Measurements from ENCODE around the gene SKAP1.
"Not testable (repeated sequence)": the region's sequence is repeated elsewhere in the genome, so short reads cannot be mapped to it uniquely, and the experiment has no call there.

SKAP1 gene

DNA sequence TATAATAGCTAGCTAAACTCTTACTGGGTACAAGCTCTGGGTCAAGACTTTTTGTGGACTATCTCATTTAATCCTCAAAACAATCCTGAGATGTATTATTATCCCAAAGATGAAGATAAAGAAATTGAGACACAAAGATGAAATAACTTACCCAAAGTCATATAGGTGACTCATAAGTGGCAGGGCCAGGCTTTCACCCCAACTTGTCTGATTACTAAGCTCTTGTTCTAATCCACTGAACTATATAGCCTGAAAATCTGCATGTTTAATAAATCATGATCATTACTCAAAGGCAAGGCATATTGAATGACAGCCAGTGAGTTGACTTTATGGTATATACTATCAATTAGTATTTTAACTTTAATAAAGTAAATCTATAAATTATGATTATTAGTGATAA, 77.4 kb downstream of the SKAP1 start:
- TF ChIP-seq GATA1 (IDR thresholded peaks at IDR 0.05; ENCODE audit: low read depth, low read length) (no peak), POLR2A (IDR thresholded peaks at IDR 0.05; ENCODE audit: low read length) (no peak)
- peak; percentile 30 to 62 for DNase-seq

DNA sequence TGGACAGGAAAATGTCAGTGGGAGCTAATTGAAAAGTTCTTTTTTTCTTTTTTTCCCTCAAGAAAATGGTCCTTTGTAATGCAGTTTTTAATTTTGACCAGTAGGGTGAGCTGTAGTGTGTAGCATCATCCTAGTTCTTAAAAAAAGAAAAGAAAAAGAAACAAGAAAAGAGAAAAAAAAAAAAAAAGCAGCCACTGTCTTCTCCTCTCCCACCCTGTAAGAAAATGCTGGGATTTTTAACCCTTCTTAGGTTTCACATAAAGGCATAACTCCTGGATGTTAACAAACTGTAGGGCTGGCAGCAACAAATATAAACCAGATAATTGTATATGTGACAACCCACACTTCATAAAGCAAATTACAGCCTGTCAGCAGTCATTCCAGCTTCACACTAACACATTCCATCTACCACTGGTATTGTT, 78.1 kb downstream of the SKAP1 start:
- TF ChIP-seq GATA1 (IDR thresholded peaks at IDR 0.05; ENCODE audit: low read depth, low read length) = no peak
- TF ChIP-seq POLR2A (IDR thresholded peaks at IDR 0.05; ENCODE audit: low read length) = no peak
- DNase-seq = peak in 1 of 2 experiments; percentile 69

DNA sequence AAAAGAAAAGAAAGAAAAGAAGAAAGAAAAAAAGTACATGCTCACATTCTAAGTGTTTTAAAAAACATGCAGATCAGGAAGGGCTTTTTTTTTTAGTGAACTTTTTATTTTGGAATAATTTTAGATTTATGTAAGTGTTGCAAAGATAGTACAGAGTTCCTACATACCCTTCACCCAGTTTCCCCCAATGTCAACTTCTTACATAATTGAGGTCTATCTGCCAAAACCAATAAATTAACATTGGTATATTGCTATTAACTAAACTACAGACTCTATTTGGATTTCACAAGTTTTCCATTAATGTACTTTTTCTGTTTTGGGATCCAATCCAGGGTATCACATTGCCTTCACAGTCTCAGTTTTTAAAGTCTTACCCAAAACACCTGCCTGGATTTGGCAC, 81.7 kb downstream of the SKAP1 start:
- TF ChIP-seq GATA1 (IDR thresholded peaks at IDR 0.05; ENCODE audit: low read depth, low read length) (no peak), POLR2A (IDR thresholded peaks at IDR 0.05; ENCODE audit: low read length) (no peak)

DNA sequence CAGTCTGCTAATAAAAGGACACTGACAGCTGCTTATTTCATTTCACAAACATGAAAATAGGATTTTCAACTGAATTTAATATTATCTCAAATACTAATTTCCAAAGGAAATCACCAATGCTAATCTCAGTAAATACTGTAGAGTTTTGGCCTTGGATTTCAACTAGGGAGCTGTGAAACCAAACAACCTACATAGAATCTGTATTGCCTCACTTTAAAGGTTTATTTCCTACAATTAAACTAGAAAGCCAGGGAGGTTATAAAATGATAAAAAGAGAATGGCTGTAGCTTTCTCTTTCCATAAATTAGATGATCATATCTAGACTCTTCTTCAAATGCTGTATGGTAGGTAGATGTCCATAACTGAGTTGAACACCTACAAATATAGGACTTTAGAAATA, 82.8 kb downstream of the SKAP1 start:
- no peak for DNase-seq
- TF ChIP-seq GATA1 (IDR thresholded peaks at IDR 0.05; ENCODE audit: low read depth, low read length) (no peak), POLR2A (IDR thresholded peaks at IDR 0.05; ENCODE audit: low read length) (no peak)

More for the DNA sequence above, 81.7 kb downstream of the SKAP1 start:
- DNase-seq = no peak

DNA sequence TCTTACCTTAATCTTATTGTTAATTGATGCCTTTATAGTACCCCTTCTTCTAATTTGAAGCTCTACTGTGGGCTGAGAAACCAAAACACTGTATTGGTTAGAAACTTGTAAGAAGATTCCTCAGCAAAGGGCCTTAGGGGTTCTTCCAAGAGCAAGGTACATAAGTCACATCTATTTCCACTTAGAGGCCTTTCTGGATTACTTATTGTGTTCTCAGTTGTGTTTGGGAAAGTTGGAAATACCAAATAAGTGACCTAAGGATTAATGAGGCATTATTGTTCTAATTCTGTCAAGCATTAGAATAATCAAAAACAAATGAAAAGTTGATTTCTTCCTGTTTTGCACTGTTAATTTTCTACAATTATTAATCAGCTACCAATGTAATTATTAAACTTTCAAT, 85.8 kb downstream of the SKAP1 start:
- no peak for DNase-seq
- no peak for TF ChIP-seq POLR2A (IDR thresholded peaks at IDR 0.05; ENCODE audit: low read length)
- no peak for TF ChIP-seq GATA1 (IDR thresholded peaks at IDR 0.05; ENCODE audit: low read depth, low read length)

DNA sequence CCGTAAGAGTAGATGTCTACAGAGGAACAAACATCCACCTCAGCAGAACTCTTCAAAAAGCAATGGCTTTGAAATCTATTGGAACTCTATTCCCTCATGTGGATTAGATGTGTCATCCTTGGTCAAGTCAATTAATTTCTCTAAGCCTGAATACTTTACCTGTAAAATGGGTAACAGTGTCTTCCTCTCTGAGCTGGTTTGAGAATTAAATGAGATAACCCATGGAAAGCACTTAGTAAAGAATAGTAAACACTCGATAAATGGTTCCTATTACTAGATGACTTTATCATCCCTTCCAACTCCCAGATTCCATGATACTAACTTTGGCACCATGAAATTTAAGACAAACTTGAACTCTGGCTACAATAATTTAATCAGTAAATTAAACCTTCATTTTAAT, 89.1 kb downstream of the SKAP1 start:
- DNase-seq = no peak
- no peak for TF ChIP-seq GATA1 (IDR thresholded peaks at IDR 0.05; ENCODE audit: low read depth, low read length)
- no peak for TF ChIP-seq POLR2A (IDR thresholded peaks at IDR 0.05; ENCODE audit: low read length)

DNA sequence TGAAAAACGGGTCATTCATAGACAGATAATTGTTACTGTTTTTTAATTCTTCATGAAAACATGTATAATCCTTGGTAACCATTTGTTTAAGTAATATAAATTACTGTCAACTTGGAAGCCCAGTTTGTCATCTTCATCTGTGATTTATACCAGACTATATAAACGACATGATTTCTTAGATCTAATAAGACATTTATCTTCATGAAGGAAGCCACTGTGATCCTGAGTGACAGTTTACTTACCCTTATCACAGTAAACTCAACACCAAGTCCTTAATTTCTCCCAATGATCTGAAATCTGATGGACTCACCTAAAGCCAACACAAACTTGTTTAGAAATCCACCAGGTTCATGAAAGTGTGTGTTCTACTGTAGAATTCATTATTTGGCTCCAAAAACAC, 91.3 kb downstream of the SKAP1 start:
- DNase-seq = no peak
- TF ChIP-seq GATA1 (IDR thresholded peaks at IDR 0.05; ENCODE audit: low read depth, low read length) (no peak), POLR2A (IDR thresholded peaks at IDR 0.05; ENCODE audit: low read length) (no peak)

DNA sequence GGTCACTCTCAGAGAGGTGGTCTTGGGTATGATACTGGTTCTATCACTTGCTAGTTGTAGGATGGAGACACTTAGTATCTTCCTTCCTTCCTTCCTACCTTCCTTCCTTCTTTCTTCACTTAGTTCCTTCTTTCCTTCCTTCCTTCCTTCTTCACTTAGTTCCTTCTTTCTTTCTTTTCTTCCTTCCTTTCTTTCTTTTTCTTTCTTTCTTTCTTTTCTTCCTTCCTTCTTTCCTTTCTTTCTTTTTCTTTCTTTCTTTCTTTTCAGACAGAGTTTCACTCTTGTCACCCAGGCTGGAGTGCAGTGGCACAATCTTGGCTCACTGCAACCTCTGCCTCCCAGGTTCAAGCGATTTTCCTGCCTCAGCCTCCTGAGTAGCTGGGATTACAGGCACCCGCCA, 92.1 kb downstream of the SKAP1 start:
- DNase-seq = not testable (repeated sequence)

DNA sequence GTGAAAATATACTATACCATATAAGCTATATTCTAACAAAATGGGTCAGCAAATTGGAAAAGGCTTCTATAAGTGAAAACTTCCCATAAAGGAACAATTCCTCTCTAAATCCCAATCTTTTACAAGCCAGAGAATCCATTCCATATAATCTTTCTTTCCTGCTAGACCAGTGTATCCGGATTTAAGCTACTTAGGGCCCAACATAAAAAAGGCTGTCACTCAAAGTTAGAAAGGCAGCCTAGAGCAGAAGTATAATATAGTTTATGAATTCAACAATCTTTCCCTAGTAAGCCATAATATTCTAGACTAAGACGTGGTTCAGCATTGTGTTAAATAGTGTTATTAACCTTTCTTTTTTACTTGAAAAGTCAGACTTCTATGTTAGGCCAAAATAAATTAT, 93.0 kb downstream of the SKAP1 start:
- TF ChIP-seq POLR2A (IDR thresholded peaks at IDR 0.05; ENCODE audit: low read length) = no peak
- no peak for TF ChIP-seq GATA1 (IDR thresholded peaks at IDR 0.05; ENCODE audit: low read depth, low read length)
- DNase-seq = no peak

DNA sequence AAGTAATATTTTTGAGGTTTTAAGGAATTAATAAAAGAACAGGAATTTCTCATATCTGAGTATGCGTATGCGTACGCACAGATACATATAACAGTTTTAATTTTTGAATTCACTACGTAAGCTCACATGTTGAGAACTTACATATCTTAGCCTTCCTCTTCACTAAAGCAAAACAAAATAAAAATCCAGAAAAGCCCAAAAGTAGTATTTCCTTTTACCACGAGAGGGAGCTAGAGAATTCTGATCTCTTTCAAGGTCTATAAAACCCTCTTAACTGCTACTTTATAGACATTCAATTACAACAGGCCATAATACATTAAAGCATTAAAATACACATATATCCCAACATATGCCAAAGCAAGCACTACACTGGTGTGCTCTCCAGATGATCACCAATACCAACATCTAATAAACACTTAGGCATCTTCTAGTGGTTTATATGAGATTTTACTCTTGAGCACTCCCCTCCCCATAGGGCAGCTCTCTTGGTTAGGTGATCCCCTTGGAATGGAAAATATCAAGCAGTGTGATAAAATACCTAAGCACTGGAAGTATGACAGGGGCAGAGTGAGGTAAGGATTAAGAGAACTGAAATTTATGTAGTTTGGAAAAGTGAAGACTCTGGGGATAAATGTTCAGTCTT, 94.0 kb downstream of the SKAP1 start:
- TF ChIP-seq GATA1 (IDR thresholded peaks at IDR 0.05; ENCODE audit: low read depth, low read length) (no peak), POLR2A (IDR thresholded peaks at IDR 0.05; ENCODE audit: low read length) (no peak)
- peak; percentile 52 to 80 for DNase-seq

DNA sequence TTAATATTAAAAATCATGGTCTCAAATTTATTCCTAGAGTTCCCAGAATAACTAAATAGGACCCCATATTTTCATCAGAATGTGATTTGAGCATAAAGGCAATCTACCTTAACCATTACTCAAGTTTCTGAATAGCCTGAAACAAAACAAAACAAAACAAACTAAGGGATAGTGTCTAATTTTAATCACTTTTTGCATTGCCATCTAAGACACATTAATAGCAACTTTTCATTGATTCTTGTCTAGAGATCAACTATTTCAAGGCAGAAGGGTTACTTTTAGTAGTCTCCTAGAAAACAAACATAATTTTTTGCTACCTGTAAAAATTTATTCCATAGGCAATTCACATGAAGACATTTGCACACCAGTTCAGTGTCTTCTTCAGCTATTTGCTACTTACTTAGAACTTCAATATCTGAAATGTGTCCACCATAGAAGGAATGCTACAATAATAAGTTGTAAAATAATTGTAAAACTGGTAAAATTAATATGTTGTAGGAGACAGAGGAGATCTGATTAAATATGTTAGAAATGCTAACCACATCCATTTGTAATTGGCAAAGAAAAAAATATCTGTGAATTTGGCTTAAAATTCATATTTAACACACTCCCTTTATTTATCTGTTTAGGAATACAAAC, 94.7 kb downstream of the SKAP1 start:
- DNase-seq = no peak
- TF ChIP-seq GATA1 (IDR thresholded peaks at IDR 0.05; ENCODE audit: low read depth, low read length) = no peak

DNA sequence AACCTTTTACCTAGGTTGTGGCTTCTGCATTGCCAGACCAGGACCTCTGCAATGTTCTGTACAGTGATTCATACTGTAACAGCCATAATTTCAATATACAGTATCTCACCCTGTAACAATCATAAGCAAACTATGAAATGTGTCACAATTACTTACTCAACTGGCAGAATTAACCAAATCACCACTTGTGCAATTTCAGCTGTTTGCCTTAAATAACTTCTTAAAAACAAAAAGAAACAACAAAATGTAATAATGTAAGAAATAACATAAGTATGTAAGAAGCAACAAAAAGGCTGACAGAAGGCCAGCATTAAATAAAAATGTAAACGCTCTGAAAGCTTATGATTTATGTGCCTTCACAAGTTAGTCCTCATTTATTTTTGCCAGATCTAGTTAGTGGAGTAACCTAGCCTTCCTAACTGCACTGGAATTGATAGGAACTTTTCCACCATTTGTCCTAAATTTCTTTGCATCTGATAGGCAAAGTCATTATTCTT, 96.9 kb downstream of the SKAP1 start:
- no peak for DNase-seq
- TF ChIP-seq GATA1 (IDR thresholded peaks at IDR 0.05; ENCODE audit: low read depth, low read length) (no peak), POLR2A (IDR thresholded peaks at IDR 0.05; ENCODE audit: low read length) (no peak)

DNA sequence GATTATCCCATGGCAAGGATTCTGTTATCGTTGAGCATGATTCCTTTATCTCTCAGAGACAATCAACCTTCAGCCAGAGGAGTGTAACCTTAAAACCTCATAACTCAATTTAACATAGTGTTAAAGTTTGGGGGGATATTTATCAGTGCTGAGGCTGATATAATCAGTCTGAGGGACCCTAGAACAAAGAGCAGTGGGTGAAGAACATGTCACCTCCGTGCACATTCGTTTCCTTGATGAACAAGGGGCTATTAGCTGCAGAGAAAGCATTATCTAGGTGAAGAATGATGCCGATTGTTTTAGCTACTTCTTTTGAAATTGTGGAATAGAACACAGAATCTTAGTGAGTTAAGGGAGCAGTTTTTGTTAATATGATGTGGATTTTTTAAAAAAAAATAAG, 99.1 kb downstream of the SKAP1 start:
- no peak for TF ChIP-seq POLR2A (IDR thresholded peaks at IDR 0.05; ENCODE audit: low read length)
- TF ChIP-seq GATA1 (IDR thresholded peaks at IDR 0.05; ENCODE audit: low read depth, low read length) = no peak

DNA sequence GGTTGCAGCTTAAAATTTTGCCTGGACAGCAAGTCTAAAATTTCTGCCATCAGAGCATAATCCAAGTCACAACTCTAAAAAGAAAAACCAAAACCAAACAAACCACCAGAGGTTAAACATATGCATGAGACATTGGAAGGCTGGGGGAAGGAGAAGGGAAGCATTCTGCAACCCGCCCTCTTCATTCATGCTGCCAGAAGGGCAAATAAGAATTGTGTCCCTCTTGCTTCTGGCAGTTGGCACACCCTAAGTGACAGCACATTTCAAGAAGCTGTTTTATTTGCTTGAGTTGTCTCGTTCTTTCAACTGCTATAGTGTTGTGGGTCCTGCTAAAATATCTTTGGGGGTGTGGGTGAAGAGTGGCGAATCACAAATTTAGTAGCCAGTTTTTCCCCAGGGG, 99.6 kb downstream of the SKAP1 start:
- DNase-seq = no peak
- TF ChIP-seq GATA1 (IDR thresholded peaks at IDR 0.05; ENCODE audit: low read depth, low read length) = no peak
- TF ChIP-seq POLR2A (IDR thresholded peaks at IDR 0.05; ENCODE audit: low read length) = no peak

More for the DNA sequence above, 99.1 kb downstream of the SKAP1 start:
- no peak for DNase-seq

DNA sequence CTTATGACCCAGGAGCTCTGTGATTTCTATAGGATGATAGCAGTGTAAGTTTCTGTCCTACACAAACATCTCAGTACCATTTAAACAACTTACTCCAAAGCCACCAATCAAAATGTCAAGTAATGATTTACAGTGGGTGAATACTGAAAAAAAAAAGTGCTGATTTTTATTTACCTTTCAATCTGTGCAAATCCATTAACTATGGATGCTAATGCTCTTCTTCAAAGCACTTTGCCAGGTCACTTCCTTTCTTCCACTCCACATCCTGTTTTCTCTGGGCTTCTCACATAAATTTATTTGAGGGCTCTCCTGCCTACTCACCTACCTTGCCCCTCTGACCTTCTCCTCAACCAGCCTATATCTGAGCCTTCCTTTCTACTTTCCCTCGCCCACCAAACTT, 101.6 kb downstream of the SKAP1 start:
- TF ChIP-seq GATA1 (IDR thresholded peaks at IDR 0.05; ENCODE audit: low read depth, low read length) (no peak), POLR2A (IDR thresholded peaks at IDR 0.05; ENCODE audit: low read length) (no peak)
- no peak for DNase-seq

Measured in erythroblast (primary cell).